Activated CD4-positive, alpha-beta T cell treated with anti-CD3 and anti-CD28 coated beads, Interleukin-2, amount 50 U/mL, for 4 hours (primary cell): ENCODE results near the gene KRT86.
"Not testable (repeated sequence)": the region's sequence is repeated elsewhere in the genome, so short reads cannot be mapped to it uniquely, and the experiment has no call there.

Experiments used
- DNase-seq, 2 experiments: peaks; one replicate each; pipeline ENCODE4 v3.0.0-alpha.2; 2020

Gene KRT86

DNA sequence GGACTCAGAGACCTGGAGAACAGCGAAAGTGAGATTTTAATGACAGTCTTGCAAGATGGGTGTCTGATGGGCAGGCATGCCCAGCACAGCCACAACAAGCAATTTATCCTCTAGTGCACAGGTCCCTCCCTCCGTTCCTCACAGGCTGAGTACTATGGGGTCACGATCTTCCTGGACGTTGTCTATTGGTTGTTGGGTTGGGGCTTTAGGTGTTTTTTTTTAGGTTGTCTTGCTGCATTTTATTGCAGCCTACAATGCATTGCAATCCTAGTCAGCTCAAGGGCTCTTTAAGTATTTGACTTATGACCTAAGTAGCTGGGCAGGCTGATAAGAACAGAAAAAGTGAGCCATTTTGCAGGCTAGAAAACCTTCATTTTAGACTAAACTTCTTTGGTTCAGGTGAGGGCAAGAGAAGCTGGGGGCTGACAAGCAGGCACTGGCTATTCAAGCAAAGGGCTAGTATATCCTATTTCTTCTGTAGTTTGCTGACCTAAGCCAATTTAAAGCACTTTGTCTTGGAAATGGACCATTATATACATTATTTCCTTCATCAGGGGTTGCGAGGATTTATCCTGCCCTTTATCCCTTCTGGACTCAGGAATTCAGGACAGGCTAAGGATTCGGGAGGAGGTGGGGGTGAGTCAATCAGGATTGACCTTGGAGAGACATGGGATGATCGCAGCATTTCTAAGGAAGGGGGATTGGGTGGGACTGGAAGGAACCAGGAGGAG lies 35.4 kb upstream of the KRT86 start:
- no peak for DNase-seq

DNA sequence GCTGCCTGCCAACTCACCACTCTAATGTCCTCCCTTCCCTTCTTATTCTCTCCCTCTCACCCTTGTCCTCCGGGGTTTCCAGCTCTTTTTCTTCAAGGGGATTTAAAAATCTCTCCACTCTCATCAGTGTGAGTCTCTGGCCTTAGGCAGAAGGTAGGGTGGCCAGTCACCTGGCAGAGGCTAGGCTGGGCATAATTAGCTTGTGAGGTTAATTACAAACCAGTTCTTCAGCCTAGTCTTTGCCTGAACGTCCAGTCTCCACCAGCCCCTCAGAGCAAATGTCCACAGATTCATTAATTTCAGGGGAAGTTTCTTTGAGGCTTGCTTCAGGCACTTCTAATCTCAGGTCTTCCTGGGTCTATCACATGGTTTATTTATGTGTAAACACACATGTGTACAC lies 34.7 kb upstream of the KRT86 start:
- no peak for DNase-seq

DNA sequence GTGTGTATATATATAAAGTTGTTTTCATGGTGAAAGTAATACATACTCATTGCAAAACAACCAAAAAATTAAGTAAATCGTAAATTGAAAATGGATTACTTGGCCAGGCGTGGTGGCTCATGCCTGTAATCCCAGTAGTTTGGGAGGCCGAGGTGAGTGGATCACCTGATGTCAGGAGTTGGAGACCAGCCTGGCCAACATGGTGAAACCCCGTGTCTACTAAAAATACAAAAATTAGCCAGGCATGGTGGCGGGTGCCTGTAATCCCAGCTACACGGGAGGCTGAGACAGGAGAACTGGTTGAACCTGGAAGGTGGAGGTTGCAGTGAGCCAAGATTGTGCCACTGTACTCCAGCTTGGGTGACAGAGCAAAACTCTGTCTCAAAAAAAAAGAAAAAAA lies 34.2 kb upstream of the KRT86 start:
- DNase-seq, result not testable (repeated sequence)

DNA sequence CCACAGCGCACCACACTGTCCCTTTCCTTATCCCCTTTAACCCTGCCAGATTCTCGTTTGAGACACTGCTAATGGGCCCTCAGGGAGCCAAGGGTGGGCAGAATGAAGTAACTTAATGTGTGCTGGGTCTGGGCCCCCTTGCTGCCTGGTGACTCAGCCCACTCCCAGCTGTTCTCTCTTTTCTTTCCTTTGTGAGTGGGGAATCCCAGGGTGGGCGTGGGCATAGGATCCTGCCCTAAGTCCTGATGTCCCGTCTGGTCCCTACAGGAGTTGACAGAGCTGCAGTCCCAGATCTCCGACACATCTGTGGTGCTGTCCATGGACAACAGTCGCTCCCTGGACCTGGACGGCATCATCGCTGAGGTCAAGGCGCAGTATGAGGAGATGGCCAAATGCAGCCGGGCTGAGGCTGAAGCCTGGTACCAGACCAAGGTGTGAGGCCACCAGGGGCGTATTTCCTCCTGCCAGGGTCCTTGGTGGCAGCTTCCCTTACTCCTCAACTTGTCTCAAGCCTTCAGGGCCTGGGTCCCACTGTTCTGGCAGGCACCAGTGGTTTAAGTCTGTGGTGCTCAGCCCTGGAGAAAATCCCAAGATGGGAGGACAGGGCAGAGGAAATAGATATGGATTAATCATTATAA lies 33.1 kb upstream of the KRT86 start:
- no peak for DNase-seq

DNA sequence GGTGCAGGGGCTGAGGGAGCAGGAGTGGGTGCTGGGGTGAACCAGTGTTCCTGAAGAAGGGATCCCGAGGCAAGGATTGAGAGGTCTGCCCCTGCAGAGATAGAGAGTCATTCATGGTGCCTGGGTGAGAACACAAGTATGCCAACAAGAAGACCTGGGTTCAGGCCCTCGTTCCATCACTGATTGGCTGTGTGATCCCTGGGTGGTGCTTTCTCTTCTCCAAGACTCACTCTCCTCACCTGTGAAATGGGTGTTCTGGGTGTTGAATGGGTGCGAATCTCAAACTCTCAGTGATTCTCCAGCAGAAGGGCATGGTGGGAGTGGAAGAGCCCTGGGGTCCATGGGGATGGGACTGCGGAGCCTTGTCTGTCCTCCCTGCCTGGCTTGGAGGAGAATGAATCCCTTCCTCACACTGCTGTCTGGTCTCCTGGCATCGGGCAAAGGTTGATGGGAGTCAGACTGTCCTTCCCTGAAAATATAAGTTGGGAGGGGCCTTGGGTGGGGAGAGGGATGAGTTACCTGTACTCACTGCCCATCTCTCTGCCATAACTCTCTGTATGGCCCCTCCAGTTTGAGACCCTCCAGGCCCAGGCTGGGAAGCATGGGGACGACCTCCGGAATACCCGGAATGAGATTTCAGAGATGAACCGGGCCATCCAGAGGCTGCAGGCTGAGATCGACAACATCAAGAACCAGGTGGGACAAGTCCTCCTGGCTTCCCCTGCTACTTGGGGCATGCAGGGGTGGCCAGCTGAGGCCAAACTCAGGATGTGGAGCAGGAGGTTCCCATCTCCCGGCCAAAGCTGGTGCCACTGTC lies 31.8 kb upstream of the KRT86 start:
- DNase-seq, result no peak

DNA sequence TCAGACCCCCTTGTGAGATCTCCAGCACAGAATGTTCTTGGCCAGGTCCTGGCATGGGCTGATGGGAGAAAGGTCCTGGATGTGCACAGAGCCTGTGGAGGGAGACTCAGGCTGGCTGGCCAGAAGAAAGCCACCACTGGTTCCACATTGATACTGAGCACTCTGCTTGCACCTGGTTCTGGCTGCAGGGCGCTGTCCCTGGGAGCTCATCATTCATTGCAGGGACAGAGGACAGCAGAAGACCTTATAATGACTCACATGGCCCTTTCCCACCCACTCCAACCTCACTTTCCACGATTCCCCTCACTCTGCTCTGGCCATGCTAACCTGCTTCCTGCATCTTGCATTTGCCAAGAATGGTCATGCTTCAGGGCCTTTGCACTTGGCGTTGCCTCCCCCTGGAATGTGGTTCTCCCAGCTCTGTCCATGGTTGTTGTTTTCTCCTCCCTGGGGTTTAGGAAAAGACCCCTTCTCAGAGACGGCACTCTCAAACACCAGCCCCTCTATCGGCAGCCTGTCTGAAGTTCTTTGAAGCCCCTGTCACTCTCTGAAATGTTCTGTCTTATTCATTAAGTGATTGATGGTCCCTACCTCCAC lies 31.1 kb upstream of the KRT86 start:
- DNase-seq, result no peak

DNA sequence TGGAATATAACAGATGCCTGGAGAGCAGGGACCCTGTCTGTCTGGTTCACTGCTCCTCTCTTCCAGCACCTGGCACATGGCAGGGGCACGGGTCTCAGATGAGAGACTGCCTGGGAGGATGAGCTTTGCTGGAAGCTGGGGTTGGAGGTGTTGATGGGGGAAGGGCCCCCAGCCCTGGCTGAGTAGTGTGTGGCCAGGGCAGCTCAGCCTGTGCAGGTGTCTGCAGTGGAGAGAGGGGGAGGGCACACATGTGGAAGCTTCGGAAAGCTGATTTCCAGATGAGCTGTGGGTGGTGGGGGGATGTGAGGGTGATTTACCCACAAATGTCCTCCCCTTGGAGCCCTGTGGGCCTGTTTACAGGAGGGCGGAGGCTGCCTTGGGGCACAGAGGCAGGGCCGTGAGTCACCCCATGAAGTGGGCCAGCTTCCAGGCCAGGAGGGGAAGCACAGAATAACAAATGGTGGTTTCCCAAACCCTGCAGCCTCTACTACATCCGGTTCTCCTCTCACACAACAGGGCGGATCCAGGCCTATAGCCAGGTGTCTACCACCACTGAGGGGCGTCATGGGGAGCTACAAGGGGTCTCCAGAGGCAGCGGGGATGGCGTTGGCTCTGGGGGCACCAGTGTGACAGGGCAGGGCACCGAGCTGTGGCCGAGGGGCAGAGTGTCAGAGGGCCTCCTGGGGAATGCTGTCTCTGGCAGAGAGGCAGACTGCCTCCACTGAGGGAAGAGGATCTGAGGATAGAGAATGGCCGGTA lies 30.4 kb upstream of the KRT86 start:
- peak; percentile 46 to 50 for DNase-seq

DNA sequence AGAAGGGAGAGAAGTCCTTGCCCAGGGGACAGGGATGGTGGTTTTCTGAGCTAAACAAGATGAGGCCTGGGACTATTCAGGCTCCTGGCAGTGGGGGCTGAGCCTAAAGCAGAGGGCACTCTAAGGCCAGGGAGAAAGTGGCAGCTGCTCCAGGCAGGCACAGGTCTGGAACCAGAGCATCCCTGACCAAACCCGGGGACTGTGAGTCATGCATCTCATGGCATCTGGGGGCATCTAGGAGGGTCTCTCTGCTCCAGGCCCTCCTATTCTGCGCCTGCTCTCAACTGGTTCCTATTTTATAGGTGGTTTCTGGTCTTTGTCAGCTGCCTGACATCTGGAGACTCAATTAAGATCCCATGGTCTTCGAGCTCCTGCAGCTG lies 29.8 kb upstream of the KRT86 start:
- no peak for DNase-seq

DNA sequence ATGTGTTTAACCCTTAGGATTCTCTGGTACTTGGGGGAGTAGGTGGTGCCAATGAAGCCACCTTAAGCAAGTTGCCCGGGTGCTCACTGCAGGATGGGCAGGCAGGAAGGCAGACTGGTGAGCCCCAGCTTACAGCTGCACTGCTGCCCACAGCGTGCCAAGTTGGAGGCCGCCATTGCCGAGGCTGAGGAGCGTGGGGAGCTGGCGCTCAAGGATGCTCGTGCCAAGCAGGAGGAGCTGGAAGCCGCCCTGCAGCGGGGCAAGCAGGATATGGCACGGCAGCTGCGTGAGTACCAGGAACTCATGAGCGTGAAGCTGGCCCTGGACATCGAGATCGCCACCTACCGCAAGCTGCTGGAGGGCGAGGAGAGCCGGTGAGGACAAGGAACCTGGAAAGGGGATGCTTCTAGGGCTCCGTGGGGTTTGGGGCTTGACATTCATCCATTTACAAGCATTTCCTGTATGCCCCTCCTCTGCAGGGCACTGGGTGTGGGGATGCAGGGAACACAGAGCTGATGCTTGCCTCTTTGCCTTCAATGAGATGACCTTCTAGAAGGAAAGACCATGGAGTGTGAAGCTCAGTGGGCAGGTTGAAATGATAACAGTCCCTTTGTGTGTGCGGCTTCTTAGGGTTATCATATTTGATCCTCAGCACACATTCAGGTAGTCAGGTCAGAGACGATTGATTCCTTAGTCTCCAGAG lies 29.0 kb upstream of the KRT86 start:
- DNase-seq, result no peak

DNA sequence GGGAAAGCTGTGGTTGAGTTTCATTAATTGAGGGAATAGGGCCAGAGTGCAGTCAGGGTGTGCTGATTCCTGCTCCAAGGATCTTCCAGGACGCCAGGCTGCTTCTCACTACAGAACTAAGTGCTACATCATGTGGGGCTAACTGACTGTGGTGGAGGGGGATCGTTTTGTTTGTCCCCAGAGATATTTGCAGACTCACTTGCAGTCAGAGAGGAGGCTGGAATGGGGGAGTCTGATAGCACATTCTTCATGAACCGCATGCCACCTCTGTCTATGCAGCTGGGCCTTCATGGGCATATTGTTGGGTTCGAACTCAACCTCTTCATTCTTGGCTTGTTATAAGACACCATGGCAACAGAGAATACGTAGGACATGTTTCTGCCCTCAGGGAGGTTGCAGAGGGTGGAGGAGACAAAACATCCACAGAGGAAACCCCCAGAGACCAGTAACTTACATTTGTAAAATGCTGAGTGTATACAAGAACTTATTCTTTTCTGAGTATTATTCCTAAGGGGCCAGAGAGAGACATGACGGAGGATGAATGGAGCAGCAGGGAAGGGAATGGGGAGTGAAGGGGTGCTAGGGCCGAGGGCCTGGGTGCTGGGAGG lies 28.4 kb upstream of the KRT86 start:
- no peak for DNase-seq

DNA sequence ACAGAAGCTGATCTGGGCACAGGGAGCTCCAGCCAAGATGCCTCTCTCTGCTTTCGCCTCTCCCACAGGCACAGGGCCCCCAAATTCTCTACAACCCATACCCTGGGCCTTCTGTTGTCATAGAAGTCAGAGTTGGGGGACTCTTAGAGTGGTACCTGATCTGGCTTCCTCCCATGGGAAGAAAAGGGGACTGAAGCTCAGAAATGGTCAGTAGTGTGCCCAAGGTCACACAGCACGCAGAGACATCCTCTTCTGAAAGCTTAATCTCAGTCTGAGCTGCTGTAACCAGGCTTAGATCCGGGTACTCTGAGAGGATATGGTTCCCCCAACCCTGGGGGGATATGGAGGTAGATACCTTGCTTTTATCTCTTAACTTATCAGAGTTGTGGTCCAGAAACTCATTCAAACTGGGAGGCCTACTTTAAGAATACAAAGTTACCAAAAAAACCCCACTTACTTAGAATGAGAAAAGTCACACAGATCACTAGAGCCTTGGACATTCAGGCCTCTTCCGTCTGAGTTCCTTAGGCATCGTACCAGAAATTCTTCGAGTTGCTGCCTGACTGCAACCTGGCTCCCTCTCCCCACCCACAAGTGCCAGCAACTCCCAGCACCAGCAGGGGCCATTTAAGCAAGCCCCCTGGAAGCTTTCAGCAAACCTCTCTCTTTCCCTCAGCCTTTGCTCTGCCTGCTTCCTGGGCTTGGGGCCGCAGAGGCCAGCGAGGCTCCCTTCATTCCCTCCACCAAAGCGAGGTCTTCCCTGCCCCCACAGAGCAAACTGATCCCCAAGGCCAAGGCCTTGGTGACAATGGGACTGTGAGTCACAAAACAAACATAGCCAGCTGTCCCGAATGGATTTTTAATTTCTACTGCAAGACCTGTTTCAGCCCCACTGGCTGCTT lies 27.5 kb upstream of the KRT86 start:
- DNase-seq, result no peak

DNA sequence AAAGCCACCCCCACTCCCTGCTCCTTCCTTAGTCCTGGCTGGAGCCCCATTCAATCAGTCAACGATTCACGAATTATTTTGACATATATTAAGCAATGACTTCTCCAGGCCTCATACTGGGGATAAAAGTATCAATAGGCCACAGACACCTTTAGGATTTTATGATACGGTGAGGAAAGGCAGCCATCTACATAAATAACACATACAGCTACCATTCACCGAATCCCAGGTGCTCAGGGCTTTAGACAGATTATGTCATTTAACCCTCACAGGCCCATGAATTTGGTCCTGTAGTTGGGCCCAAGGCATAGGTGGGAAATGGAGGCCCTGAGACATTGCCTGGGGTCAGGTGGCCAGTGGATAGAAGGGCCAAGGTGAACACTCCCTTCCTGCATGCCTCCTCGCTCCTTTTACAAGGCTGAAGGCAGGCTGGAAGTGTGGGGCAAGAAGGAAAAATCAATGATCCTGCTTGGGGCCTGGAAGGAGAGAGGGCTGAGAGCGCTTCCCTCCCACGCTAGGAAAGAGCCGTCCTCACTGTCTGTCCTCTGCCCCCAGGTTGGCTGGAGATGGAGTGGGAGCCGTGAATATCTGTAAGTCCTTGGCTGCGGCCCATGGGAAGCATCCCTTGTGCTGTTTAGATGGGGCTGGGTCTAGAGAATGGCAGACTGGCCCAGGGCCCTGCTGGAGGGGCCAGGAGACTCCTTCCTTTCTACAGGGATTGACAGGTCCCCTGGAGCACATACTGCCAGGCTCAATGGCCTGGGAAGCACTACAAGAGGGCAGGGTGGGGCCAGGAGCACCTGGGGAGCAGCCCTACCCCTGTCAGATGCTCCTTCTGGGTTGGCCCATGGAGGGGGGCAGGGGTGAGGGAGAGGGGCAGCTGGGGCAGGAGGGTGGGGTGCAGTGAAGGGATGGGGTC lies 26.6 kb upstream of the KRT86 start:
- DNase-seq, result no peak

DNA sequence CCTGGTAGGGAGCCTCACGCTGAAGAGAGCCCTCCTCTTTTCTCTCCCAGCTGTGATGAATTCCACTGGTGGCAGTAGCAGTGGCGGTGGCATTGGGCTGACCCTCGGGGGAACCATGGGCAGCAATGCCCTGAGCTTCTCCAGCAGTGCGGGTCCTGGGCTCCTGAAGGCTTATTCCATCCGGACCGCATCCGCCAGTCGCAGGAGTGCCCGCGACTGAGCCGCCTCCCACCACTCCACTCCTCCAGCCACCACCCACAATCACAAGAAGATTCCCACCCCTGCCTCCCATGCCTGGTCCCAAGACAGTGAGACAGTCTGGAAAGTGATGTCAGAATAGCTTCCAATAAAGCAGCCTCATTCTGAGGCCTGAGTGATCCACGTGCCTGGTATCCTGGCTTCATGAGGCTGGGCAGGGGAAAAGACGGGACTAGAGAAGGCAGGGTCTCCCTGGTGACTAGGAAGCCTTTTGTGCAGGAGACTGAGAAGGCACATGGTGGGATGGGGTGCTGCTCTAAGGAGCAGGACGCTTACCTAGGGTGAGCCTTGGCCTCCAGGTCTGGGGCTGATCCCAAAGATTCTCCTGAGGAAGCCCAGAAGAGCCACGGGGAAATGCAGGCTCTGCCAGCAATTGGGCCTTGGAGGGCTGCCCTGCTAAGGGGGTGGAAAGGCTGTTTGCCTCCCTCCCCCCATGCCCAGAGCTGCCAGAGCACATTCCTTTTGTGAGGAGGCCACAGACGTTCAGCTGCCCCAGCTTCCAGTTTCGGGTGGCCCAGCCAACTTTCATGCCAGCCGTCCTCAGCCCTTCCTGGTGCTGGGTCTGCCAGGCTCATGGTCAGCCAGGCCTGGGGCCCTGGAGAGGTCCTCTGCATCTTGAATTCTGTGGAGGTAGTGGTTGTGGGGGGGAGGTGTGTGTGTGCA lies 25.6 kb upstream of the KRT86 start:
- DNase-seq, result no peak

DNA sequence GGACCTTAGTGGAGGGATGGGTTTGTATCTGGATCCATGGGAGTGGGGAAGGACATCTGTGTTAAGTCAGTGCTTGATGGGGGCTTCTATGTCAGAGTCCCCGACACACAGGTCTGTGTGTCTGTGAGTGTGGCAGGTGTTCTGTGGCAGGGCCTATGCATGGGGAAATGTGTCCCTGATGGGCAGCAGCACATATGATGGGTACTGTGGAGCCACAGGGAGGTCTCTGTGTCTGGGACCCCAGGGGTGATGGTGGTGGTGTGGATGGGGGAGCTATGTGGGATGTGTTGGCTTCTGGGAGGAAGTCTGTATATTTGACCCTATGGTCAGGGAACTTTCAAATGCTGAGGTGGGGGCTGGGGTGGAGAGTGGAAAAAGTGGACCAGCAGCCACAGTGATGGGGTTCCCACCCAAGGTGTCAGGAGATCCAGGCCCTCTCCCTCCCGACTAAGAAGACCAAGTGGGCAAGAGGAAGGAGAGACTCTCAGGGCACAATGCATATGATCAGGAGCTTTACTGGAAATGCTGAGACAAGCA lies 24.9 kb upstream of the KRT86 start:
- DNase-seq, result no peak

DNA sequence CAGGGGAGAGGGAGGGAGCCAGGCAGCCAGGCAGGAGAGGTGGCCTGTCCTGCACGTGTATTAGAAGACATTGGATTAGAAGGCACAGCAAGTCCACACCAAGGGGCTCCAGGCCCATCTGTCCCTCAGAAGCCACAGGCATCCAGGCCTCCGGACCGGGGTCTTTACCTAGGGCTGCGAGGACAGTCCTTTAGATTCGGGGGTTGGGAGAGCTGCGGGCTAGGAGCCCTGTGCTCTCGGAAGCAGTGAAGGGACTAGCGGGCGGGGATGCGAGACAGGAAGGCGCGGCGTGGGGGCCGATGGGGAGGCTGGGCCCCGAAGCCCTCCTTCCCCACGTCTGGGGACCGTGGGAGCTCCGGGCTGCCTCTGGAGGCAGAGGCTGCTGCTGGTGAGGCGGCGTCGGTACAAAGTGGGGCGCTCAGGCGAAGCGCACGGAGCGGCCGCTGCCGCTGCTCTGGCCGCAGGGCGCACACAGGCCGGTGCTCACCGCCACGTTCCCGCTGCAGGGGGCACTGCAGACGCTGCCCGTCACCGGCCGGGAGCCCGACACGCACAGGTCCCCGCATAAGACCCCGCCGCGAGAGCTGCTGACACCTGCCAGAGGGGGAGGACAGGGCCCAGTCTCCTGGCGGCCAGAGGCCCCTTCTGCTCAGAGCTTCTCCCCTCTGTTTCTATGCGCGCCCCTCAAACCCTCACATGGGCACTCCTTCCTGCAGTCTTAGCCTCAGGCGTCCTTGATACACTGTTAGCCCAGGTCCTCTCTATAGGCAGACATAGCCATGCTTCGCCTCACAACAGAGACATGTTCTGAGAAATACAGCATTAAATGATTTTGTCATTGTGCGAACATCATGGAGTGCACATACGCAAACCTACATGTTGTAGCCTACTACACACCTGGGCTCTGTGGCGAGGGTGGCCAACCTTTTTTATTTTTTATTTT lies 24.1 kb upstream of the KRT86 start:
- no peak for DNase-seq

DNA sequence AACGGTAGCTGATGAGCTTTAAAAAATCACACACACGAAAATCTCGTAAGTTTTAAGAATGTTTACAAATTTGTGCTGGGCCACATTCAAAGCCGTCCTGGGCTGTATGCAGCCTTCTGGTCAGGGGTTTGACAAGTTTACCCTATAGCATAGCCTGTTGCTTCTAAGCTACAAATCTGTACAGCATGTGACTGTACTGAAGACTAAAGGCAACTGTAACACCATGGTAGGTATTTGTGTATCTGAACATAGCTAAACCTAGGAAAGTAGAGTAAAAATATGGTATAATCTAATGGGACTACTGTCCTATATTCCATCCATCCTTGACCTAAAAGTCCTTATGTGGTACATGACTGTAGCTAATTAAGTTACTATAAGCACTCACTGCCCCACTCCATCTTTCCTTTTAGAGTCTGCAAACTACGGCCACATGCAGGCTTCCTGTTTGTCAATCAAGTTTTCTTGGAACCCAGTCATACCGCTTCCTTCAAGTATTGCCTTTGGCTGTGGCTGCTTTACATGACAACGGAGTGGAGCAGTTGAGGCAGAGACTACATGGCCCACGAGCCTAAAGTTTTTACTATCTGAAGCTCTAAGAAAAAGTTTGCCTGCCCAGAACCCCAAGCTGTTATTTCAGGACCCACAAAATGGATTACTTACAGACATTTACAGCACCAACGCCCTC lies 22.9 kb upstream of the KRT86 start:
- no peak for DNase-seq
